Calu3 (cell line): Measurements from ENCODE around the gene UBE2C. TPM values are rescaled to one million over a fixed set of nuclear protein-coding genes. Genes with fewer than 3 reads are reported as not detected.
"Not testable (repeated sequence)": the region's sequence is repeated elsewhere in the genome, so short reads cannot be mapped to it uniquely, and the experiment has no call there.

Experiments
- BruUV-seq: library from RNA; stranded (reverse); fragments of 400-500 nt; replicated peaks from 2 replicates; lab custom pipeline; 2021; lab: Mats Ljungman, UMichigan
- CTCF ChIA-PET: fragments of 300-600 bp; sonication (Branson Sonifier 250); formaldehyde crosslinking; loops from one replicate; lab custom pipeline; 2022; ENCODE audit warnings: antibody characterized with exemption; lab: Charles Lee
- DNase-seq: peaks from one replicate; pipeline ENCODE4 v3.0.0; 2022
- H3K27ac Mint-ChIP-seq: one replicate; pipeline ENCODE4 v1.8.0; 2022; ENCODE audit warnings: mixed read lengths; ENCODE audit not compliant: unreplicated experiment
- H3K27me3 Mint-ChIP-seq: one replicate; pipeline ENCODE4 v1.8.0; 2022; ENCODE audit warnings: mixed read lengths; ENCODE audit not compliant: unreplicated experiment
- H3K36me3 Mint-ChIP-seq: one replicate; pipeline ENCODE4 v1.8.0; 2022; ENCODE audit warnings: mild to moderate bottlenecking, moderate library complexity, mixed read lengths; ENCODE audit not compliant: insufficient read depth, unreplicated experiment
- H3K4me1 Mint-ChIP-seq: one replicate; pipeline ENCODE4 v1.8.0; 2022; ENCODE audit warnings: mild to moderate bottlenecking, low read depth, mixed read lengths; ENCODE audit not compliant: unreplicated experiment
- H3K4me3 Mint-ChIP-seq: one replicate; pipeline ENCODE4 v1.8.0; 2022; ENCODE audit warnings: mild to moderate bottlenecking, low read depth, moderate library complexity, mixed read lengths; ENCODE audit not compliant: unreplicated experiment
- H3K9me3 Mint-ChIP-seq: one replicate; pipeline ENCODE4 v1.8.0; 2022; ENCODE audit warnings: low read depth, mixed read lengths; ENCODE audit not compliant: unreplicated experiment
- CTCF ChIP-seq: fragments of 200-600 bp; IDR thresholded peaks from one replicate; pipeline ENCODE4 v1.8.0; 2022; ENCODE audit warnings: antibody characterized with exemption; ENCODE audit not compliant: unreplicated experiment
- intact Hi-C: fragments of 100-400 bp; cut with micrococcal nuclease; formaldehyde crosslinking; loops from one replicate; pipeline ENCODE4 v1.10.0; 2022; ENCODE audit not compliant: unreplicated experiment
- total RNA-seq: library from RNA; stranded (reverse); gene quantifications from 2 replicates; pipeline ENCODE4 v1.2.3, GENCODE V29; 2022

UBE2C gene
- total RNA-seq, 1 experiment from 2014 or later = 210 TPM

GRCh38 chr20:45792317-45793118 lies 19.9 kb upstream of the UBE2C start:
- peaks cover 14% of the 10 kb centered on the region for H3K27me3 Mint-ChIP-seq
- H3K9me3 Mint-ChIP-seq = no peaks in the 10 kb centered on the region
- intact Hi-C loops = no loop called here
- H3K27ac Mint-ChIP-seq = peak overlapping the region; percentile 85
- BruUV-seq = TSS peak; percentile 64
- CTCF ChIA-PET = interaction anchor here (1.3 to 1.4 kb wide), 2 partner anchors 12 to 13 kb away, joined by 7 to 11 read pairs; no protein-coding TSS in a partner anchor
- H3K4me3 Mint-ChIP-seq = peak overlapping the region; percentile 76
- H3K4me1 Mint-ChIP-seq = peaks cover 8% of the 10 kb centered on the region
- no peak for TF ChIP-seq CTCF
- no peak for DNase-seq
- peaks cover 40% of the 10 kb centered on the region for H3K36me3 Mint-ChIP-seq

- intact Hi-C loops = no loop called here
- no TSS peak for BruUV-seq
- Mint-ChIP-seq H3K27me3 (no peaks in the 10 kb centered on the region), H3K36me3 (peaks cover 51% of the 10 kb centered on the region), H3K4me1 (peaks cover 22% of the 10 kb centered on the region), H3K9me3 (no peaks in the 10 kb centered on the region), H3K4me3 (no peak overlapping the region), H3K27ac (no peak overlapping the region)
- TF ChIP-seq CTCF = no peak
- CTCF ChIA-PET = interaction anchor here (0.7 kb wide), 1 partner anchor 174 kb away, joined by 3 read pairs; no protein-coding TSS in a partner anchor
- no peak for DNase-seq
Measured at GRCh38 chr20:45796337-45797065, 15.9 kb upstream of the UBE2C start.

- H3K4me3 Mint-ChIP-seq, intact Hi-C loops, BruUV-seq, H3K9me3 Mint-ChIP-seq, H3K27me3 Mint-ChIP-seq, H3K27ac Mint-ChIP-seq, DNase-seq, CTCF ChIA-PET: not testable (repeated sequence)
- peaks cover 50% of the 10 kb centered on the region for H3K36me3 Mint-ChIP-seq
- H3K4me1 Mint-ChIP-seq = peaks cover 20% of the 10 kb centered on the region
Measured at GRCh38 chr20:45797510-45797909, 14.9 kb upstream of the UBE2C start.

- intact Hi-C loops = loop anchor here (2.0 kb wide), 1 partner anchor 165 kb away; no protein-coding TSS in a partner anchor
- H3K36me3 Mint-ChIP-seq = peaks cover 47% of the 10 kb centered on the region
- H3K9me3 Mint-ChIP-seq, BruUV-seq, CTCF ChIA-PET, H3K27ac Mint-ChIP-seq, DNase-seq, H3K4me3 Mint-ChIP-seq, H3K27me3 Mint-ChIP-seq: not testable (repeated sequence)
- H3K4me1 Mint-ChIP-seq = peaks cover 16% of the 10 kb centered on the region
Measured at GRCh38 chr20:45797955-45798354, 14.5 kb upstream of the UBE2C start.

GRCh38 chr20:45798935-45799642 lies 13.4 kb upstream of the UBE2C start:
- H3K4me1 Mint-ChIP-seq = peaks cover 13% of the 10 kb centered on the region
- H3K27me3 Mint-ChIP-seq = no peaks in the 10 kb centered on the region
- peaks cover 37% of the 10 kb centered on the region for H3K36me3 Mint-ChIP-seq
- H3K4me3 Mint-ChIP-seq = no peak overlapping the region
- no peak overlapping the region for H3K27ac Mint-ChIP-seq
- DNase-seq = peak; percentile 85
- CTCF ChIA-PET = interaction anchor here (0.6 to 1.9 kb wide), 8 partner anchors 9 to 438 kb away, joined by 3 to 12 read pairs (median 4); no protein-coding TSS in a partner anchor
- peak; percentile 94 for TF ChIP-seq CTCF
- intact Hi-C loops = loop anchor here (2.0 kb wide), 1 partner anchor 164 kb away; no protein-coding TSS in a partner anchor
- no TSS peak for BruUV-seq
- H3K9me3 Mint-ChIP-seq = no peaks in the 10 kb centered on the region
